ENCODE data around the gene MRGPRX3.

The MRGPRX3 gene

GRCh38 chr11:18091731-18092130, 40.6 kb upstream of the MRGPRX3 start:
- H3K27me3 ChIP-seq (replicated peaks; ENCODE audit: insufficient read depth, low read length) = no peaks in the 10 kb centered on the region
- no peak overlapping the region for H2AFZ ChIP-seq (ENCODE audit: low read length)
- H3K4me1 ChIP-seq (ENCODE audit: low read length) = no peaks in the 10 kb centered on the region
- H3K9ac ChIP-seq (ENCODE audit: low read length) = no peak overlapping the region
- no peaks in the 10 kb centered on the region for H3K9me3 ChIP-seq (replicated peaks; ENCODE audit: insufficient read depth, low read length)
- no peak overlapping the region for H3K4me3 ChIP-seq (ENCODE audit: low read length)
- H3K4me2 ChIP-seq (ENCODE audit: low read depth, low read length) = no peak overlapping the region
- no peak overlapping the region for H3K27ac ChIP-seq (ENCODE audit: low read length)
- peaks cover 4% of the 10 kb centered on the region; the same call in 1 of the 2 replicates for H3K36me3 ChIP-seq (replicated peaks; ENCODE audit: insufficient read depth, low read length)
- H3K9me2 ChIP-seq (replicated peaks; ENCODE audit: insufficient read depth, low read length) = no peaks in the 10 kb centered on the region
- H3F3A ChIP-seq (ENCODE audit: insufficient read depth, low read length) = no peaks in the 10 kb centered on the region
- H4K20me1 ChIP-seq (ENCODE audit: insufficient read depth, low read length) = no peaks in the 10 kb centered on the region
- no peaks in the 10 kb centered on the region for H3K79me2 ChIP-seq (ENCODE audit: low read length)
- DNase-seq = no peak
- TF ChIP-seq EZH2phosphoT487 (IDR thresholded peaks at IDR 0.05; ENCODE audit: low read length) (no peak), EZH2 (optimal IDR thresholded peaks at IDR 0.05; ENCODE audit: low read depth, low read length) (no peak)
- TF ChIP-seq, protein P1, sequence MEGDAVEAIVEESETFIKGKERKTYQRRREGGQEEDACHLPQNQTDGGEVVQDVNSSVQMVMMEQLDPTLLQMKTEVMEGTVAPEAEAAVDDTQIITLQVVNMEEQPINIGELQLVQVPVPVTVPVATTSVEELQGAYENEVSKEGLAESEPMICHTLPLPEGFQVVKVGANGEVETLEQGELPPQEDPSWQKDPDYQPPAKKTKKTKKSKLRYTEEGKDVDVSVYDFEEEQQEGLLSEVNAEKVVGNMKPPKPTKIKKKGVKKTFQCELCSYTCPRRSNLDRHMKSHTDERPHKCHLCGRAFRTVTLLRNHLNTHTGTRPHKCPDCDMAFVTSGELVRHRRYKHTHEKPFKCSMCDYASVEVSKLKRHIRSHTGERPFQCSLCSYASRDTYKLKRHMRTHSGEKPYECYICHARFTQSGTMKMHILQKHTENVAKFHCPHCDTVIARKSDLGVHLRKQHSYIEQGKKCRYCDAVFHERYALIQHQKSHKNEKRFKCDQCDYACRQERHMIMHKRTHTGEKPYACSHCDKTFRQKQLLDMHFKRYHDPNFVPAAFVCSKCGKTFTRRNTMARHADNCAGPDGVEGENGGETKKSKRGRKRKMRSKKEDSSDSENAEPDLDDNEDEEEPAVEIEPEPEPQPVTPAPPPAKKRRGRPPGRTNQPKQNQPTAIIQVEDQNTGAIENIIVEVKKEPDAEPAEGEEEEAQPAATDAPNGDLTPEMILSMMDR (IDR thresholded peaks at IDR 0.05; ENCODE audit: low read length) = no peak

GRCh38 chr11:18093959-18094358, 38.4 kb upstream of the MRGPRX3 start:
- Histone ChIP-seq H4K20me1 (ENCODE audit: insufficient read depth, low read length) (no peaks in the 10 kb centered on the region), H2AFZ (ENCODE audit: low read length) (no peak overlapping the region), H3K9me3 (replicated peaks; ENCODE audit: insufficient read depth, low read length) (no peaks in the 10 kb centered on the region), H3K4me2 (ENCODE audit: low read depth, low read length) (no peak overlapping the region), H3K9me2 (replicated peaks; ENCODE audit: insufficient read depth, low read length) (no peaks in the 10 kb centered on the region), H3K79me2 (ENCODE audit: low read length) (peaks cover 12% of the 10 kb centered on the region; the same call in 1 of the 2 replicates), H3K4me1 (ENCODE audit: low read length) (no peaks in the 10 kb centered on the region), H3K36me3 (replicated peaks; ENCODE audit: insufficient read depth, low read length) (peaks cover 4% of the 10 kb centered on the region; the same call in 1 of the 2 replicates), H3F3A (ENCODE audit: insufficient read depth, low read length) (no peaks in the 10 kb centered on the region), H3K4me3 (ENCODE audit: low read length) (no peak overlapping the region), H3K27ac (ENCODE audit: low read length) (no peak overlapping the region), H3K9ac (ENCODE audit: low read length) (no peak overlapping the region), H3K27me3 (replicated peaks; ENCODE audit: insufficient read depth, low read length) (no peaks in the 10 kb centered on the region)
- no peak for DNase-seq
- TF ChIP-seq EZH2 (optimal IDR thresholded peaks at IDR 0.05; ENCODE audit: low read depth, low read length) (no peak), EZH2phosphoT487 (IDR thresholded peaks at IDR 0.05; ENCODE audit: low read length) (no peak)
- TF ChIP-seq, protein P1 (IDR thresholded peaks at IDR 0.05; ENCODE audit: low read length) = no peak

GRCh38 chr11:18100926-18101656, 31.3 kb upstream of the MRGPRX3 start:
- peaks cover 57% of the 10 kb centered on the region for H3K79me2 ChIP-seq (ENCODE audit: low read length)
- H3K4me2 ChIP-seq (ENCODE audit: low read depth, low read length) = no peak overlapping the region
- H3K4me3 ChIP-seq (ENCODE audit: low read length) = no peak overlapping the region
- peaks cover 6% of the 10 kb centered on the region; the same call in 1 of the 2 replicates for H3K4me1 ChIP-seq (ENCODE audit: low read length)
- H4K20me1 ChIP-seq (ENCODE audit: insufficient read depth, low read length) = no peaks in the 10 kb centered on the region
- H3K27ac ChIP-seq (ENCODE audit: low read length) = no peak overlapping the region
- H3K36me3 ChIP-seq (replicated peaks; ENCODE audit: insufficient read depth, low read length) = peaks cover 9% of the 10 kb centered on the region
- H3K27me3 ChIP-seq (replicated peaks; ENCODE audit: insufficient read depth, low read length) = no peaks in the 10 kb centered on the region
- DNase-seq = no peak
- no peaks in the 10 kb centered on the region for H3K9me2 ChIP-seq (replicated peaks; ENCODE audit: insufficient read depth, low read length)
- H3K9ac ChIP-seq (ENCODE audit: low read length) = no peak overlapping the region
- H3K9me3 ChIP-seq (replicated peaks; ENCODE audit: insufficient read depth, low read length) = no peaks in the 10 kb centered on the region
- TF ChIP-seq EZH2 (optimal IDR thresholded peaks at IDR 0.05; ENCODE audit: low read depth, low read length) (no peak), EZH2phosphoT487 (IDR thresholded peaks at IDR 0.05; ENCODE audit: low read length) (no peak)
- TF ChIP-seq, protein P1 (IDR thresholded peaks at IDR 0.05; ENCODE audit: low read length) = no peak
- H3F3A ChIP-seq (ENCODE audit: insufficient read depth, low read length) = no peaks in the 10 kb centered on the region
- no peak overlapping the region for H2AFZ ChIP-seq (ENCODE audit: low read length)
